Heart right ventricle (tissue), 16 donors: ENCODE measurements around the gene EXD3. TPM values are rescaled to one million over a fixed set of nuclear protein-coding genes. Genes with fewer than 3 reads are reported as not detected.
A peak's percentile ranks its signal among the peaks of the same experiment; 100 is the strongest.

Experiments used
- ATAC-seq, 8 donors: fragments of 200-7000 bp; cut with Tn5 transposase; one replicate each; pipeline ENCODE4 v1.9.1; 2020; ENCODE audit warnings: mild to moderate bottlenecking in 8 of 8, moderate library complexity in 8 of 8, moderate number of reproducible peaks in 1 of 8
- DNase-seq, 2 donors: peaks; one replicate each; pipeline ENCODE4 v3.0.0-alpha.2; 2020
- H3K27ac ChIP-seq, 10 donors: fragments of 200-600 bp; sonication (generic) in 2 of 10; one replicate each; pipeline versions ENCODE4 v1.5.0 to v1.8.0; 2020 to 2022; ENCODE audit warnings: mild to moderate bottlenecking in 3 of 10
- H3K27me3 ChIP-seq, 7 donors: fragments of 200-600 bp; one replicate each; pipeline ENCODE4 v1.8.0; 2021 to 2022; ENCODE audit warnings: mild to moderate bottlenecking in 2 of 7
- H3K36me3 ChIP-seq, 9 donors: fragments of 200-600 bp; sonication (generic) in 1 of 9; one replicate each; pipeline versions ENCODE4 v1.5.0 to v1.8.0; 2020 to 2022; ENCODE audit warnings: mild to moderate bottlenecking in 2 of 9
- H3K4me1 ChIP-seq, 9 donors: fragments of 200-600 bp; sonication (generic) in 1 of 9; one replicate each; pipeline versions ENCODE4 v1.5.0 to v1.8.0; 2020 to 2022; ENCODE audit warnings: mild to moderate bottlenecking in 4 of 9
- H3K4me3 ChIP-seq, 10 donors: fragments of 200-600 bp; sonication (generic) in 2 of 10; one replicate each; pipeline versions ENCODE4 v1.5.0 to v1.8.0; 2020 to 2022; ENCODE audit warnings: mild to moderate bottlenecking in 7 of 10, moderate library complexity in 2 of 10
- H3K9me3 ChIP-seq, 11 donors: fragments of 200-600 bp in 10 of 11; sonication (generic) in 2 of 11; one replicate each; pipeline versions ENCODE4 v1.5.0 to v1.8.0; 2013 to 2022; ENCODE audit warnings: mild to moderate bottlenecking in 2 of 11, control low read depth in 1 of 11, moderate library complexity in 1 of 11
- WGBS, 2 donors: extraction: QIAGEN DNeasy Blood & Tissue Kit; methylation state at CpG; one replicate each; pipeline ENCODE4 v1.1.7; 2013; ENCODE audit warnings: inconsistent platforms in 1 of 2; 5-methylcytosine and 5-hydroxymethylcytosine counted together
- intact Hi-C, 10 donors: fragments of 100-400 bp; cut with DNase I; formaldehyde crosslinking; loops; one replicate each; pipeline versions ENCODE4 v1.11.1 to v1.14.2; 2022
- polyA plus RNA-seq, 2 donors: library from polyadenylated mRNA; stranded (reverse); fragments of 200-250 nt; gene quantifications; one replicate each; pipeline ENCODE4 v1.2.3, GENCODE V29; 2013
- total RNA-seq, 10 donors: library from RNA; stranded (reverse); fragmentation: NEBNext Ultra II Directional in 3 of 10; extraction: Animal tissue kit (Norgen Biotek cat#: 25700) in 3 of 10; gene quantifications; one replicate each; pipeline versions ENCODE4 v1.2.1 to v1.2.4, GENCODE V29; 2021 to 2023
- TF ChIP-seq, protein P1 (sequence below), 9 donors: fragments of 200-600 bp; sonication (generic) in 2 of 9; IDR thresholded peaks; one replicate each; pipeline versions ENCODE4 v1.5.0 to v1.8.0; 2021 to 2022; ENCODE audit warnings: antibody characterized with exemption in 9 of 9, mild to moderate bottlenecking in 5 of 9, moderate library complexity in 1 of 9
- donor health status: Arrhythmogenic right ventricular cardiomyopathy.
- donor health status: ischemic (EF 13 %, LVEDD 7.1; RV severe dilation, severe dysfunction).
- donor health status: healthy with polysubstance abuse.
- donor health status: DM: no; HTN: yes; CAD: no.
- donor health status: DM: no; HTN: no; CAD: no.
- donor health status: ischemic (EF 25% LVEDD 6.9; RV normal size, moderate dysfunction).
- donor health status: ischemic (EF 25% LVEDD 5.7; RV mildly dilated, moderate dysfunction).
- donor health status: healthy.
- donor health status: DM: yes; HTN: yes; CAD: no.
- donor health status: Ischemic cardiomyopathy.
- donor health status: ischemic (EF 35%, LVEDD 5.7; RV mildly dilated, moderate dysfunction).
- donor health status: nonischemic (EF 11% LVEDD 7.7; RV severe dilation, severe dysfunction).
- donor health status: DM: yes; HTN: yes; CAD: no.
- donor health status: PGD.
- donor health status: ischemic (EF 29% LVEDD 5.4; RV normal size, mild dysfunction).
- donor health status: nonischemic (EF 23%, LVEDD 6.1; RV moderate dilation, normal function).

The EXD3 gene
- total and polyA plus RNA-seq, 12 donors, result 5.8 to 33.0 (median 9.2) TPM

DNA sequence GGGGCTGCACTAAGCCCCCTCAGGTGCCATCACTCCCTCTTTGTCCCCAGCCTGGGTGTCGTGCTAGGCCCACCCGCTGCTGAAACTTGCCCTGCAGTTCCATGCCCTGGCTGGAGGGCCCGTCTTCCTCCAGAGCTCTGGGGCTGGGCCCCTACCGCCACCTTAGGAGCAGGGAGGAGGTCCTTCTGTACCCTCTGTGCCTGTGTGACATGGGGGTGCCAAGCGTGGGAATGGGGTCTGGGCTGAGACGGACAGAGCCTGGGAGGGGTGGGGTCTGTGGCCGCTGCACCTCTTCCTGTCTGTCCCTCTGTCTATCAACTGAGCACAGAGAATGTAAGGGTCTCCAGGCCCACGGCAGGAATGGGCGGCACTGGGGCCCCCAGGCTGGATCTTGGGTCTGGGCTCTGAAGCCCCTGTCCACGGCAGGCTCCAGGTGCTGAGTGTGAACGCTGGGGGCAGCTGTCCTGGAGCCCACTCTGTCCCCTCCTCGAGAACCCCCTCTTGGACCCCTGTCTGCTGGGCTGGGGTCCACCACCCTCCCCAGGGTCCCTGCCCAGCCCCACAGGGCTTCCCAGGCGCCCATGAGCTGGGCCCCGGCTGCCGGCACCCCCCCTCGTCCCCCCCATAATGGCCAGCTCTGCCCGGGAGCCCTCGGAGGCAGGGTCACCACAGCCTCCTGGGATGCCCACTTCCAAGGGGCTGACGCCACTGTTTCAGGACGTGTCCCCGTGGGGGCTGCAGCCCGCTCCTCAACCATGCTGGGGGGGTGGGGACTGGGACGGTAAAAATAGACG is 105.0 kb downstream of the EXD3 start:
- intact Hi-C loops, result no loop called here
- 70 to 72% methylated on average over 24 of the region's 24 CpGs for WGBS, 2 donors
- H3K36me3 ChIP-seq, result no peaks in the 10 kb centered on the region
- H3K27ac ChIP-seq, result peak overlapping the region; percentile 61 to 91 (median 84)
- H3K4me3 ChIP-seq, result no peak overlapping the region
- H3K4me1 ChIP-seq, result peaks cover 31 to 82% (median 62%) of the 10 kb centered on the region in 9 donors
- peaks cover 0 to 25% (median 12%) of the 10 kb centered on the region in 7 donors for H3K27me3 ChIP-seq
- H3K9me3 ChIP-seq, result no peaks in the 10 kb centered on the region
- peak in 4 of 8 donors; percentile 1 to 29 (median 18) for ATAC-seq
- peak in 1 of 2 donors; percentile 10 for DNase-seq
- TF ChIP-seq, protein P1, sequence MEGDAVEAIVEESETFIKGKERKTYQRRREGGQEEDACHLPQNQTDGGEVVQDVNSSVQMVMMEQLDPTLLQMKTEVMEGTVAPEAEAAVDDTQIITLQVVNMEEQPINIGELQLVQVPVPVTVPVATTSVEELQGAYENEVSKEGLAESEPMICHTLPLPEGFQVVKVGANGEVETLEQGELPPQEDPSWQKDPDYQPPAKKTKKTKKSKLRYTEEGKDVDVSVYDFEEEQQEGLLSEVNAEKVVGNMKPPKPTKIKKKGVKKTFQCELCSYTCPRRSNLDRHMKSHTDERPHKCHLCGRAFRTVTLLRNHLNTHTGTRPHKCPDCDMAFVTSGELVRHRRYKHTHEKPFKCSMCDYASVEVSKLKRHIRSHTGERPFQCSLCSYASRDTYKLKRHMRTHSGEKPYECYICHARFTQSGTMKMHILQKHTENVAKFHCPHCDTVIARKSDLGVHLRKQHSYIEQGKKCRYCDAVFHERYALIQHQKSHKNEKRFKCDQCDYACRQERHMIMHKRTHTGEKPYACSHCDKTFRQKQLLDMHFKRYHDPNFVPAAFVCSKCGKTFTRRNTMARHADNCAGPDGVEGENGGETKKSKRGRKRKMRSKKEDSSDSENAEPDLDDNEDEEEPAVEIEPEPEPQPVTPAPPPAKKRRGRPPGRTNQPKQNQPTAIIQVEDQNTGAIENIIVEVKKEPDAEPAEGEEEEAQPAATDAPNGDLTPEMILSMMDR (IDR thresholded peaks at IDR 0.05), result no peak

DNA sequence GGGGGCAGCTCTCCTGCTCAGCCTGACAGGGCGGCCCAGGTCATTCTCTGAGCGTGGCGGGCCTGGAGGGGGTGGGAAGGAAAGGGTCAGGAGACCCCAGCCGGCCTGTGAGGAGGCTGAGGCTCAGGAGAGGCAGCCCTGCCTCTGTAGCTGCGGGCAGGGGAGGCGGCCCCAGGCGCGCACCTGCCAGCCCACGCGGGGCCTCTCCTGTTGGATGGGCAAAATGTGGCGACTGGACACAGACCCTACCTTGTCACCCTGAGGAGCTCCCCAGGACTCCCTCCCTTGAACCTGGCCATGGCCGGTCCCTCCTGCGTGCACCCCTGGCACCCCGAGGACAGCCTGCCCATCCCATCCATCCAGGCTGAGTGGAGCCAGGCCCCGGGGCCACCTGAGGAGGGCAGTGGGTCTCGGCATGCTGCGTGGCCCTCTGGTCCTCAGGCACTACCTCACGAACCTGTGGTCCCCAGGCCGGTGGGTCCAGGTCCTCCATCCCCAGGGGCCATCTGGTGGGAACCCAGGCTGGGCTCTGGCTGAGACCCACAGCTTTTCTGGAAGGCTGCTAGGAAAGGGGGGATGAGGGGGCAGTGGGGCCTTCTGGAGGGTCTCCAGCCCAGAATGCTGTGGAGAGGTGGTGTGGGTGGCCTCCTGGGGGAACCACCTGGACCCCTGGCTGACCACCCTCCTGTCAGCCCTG is 105.8 kb downstream of the EXD3 start:
- 90 to 96% methylated on average over 19 of the region's 19 CpGs for WGBS, 2 donors
- TF ChIP-seq, protein P1 (IDR thresholded peaks at IDR 0.05), result no peak
- Histone ChIP-seq H3K27ac (peak overlapping the region; percentile 61 to 91 (median 84)), H3K9me3 (no peaks in the 10 kb centered on the region), H3K36me3 (no peaks in the 10 kb centered on the region), H3K27me3 (peaks cover 0 to 25% (median 12%) of the 10 kb centered on the region in 7 donors), H3K4me3 (peak overlapping the region in 1 of 10 donors; percentile 32), H3K4me1 (peaks cover 31 to 82% (median 62%) of the 10 kb centered on the region in 9 donors)
- DNase-seq (no peak), ATAC-seq (no peak)
- intact Hi-C loops, result no loop called here

DNA sequence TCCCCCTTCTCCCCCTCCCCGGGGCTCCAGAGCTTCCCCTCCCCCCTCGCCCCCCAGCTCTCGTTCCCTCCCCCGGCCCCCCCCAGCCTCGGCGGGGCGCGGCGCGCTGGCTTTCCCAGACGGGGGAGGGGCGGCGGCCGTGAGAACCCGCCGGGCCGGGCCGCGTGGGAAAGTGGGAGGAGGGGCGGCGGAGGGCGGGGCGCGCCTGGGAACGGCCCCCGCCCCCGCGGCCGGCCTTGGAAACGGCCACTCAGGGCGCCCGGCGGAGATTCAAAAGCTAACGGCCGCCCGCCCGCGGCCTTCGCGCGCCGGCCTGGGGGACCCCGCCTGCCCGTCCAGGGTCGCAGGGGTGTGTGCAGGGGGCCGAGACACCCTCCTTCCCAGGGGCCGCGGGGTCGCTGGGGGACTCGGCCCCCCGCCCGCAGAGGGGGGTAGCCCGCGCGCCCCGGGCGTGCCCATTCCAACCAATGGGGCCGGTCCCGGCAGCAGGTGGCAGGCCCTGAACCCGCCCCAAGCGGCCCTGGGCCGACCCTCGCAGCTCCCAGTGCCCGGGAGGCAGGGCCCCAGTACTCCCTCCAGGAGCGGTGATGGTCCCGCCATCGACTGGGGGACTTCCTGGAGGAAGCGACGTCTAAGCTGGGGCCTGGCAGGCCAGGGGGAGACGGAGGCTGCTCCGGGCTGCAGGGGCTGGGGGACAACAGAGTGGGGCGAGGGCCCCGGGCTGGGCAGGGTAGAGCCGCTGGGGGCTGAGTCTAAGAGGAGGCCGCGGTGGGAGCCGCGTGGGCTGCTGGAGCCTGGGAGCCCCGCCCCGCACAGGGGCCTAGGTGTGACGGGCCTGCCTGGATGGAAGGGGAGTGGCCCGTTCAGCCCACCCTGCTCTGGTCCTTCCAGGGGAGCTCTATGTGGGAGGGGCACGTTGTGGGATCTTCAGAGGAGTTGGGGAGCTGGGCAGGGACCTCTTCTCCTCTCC is 106.7 kb downstream of the EXD3 start:
- ATAC-seq (peak in 6 of 8 donors; percentile 21 to 47 (median 27)), DNase-seq (peak; percentile 72 to 77)
- H3K4me3 ChIP-seq, result peak overlapping the region; percentile 10 to 55 (median 42)
- TF ChIP-seq, protein P1 (IDR thresholded peaks at IDR 0.05), result no peak
- H3K27me3 ChIP-seq, result peaks cover 0 to 25% (median 12%) of the 10 kb centered on the region in 7 donors
- WGBS, 2 donors, result 8 to 11% methylated on average over 57 to 82 of the region's 83 CpGs
- intact Hi-C loops, result no loop called here
- H3K27ac ChIP-seq, result peak overlapping the region; percentile 56 to 91 (median 81)
- no peaks in the 10 kb centered on the region for H3K36me3 ChIP-seq
- H3K4me1 ChIP-seq, result peaks cover 31 to 79% (median 62%) of the 10 kb centered on the region in 9 donors
- H3K9me3 ChIP-seq, result no peaks in the 10 kb centered on the region
